ENCODE results near the gene HCAR1. TPM values are rescaled to one million over a fixed set of nuclear protein-coding genes. Genes with fewer than 3 reads are reported as not detected.
"Not testable (repeated sequence)": the region's sequence is repeated elsewhere in the genome, so short reads cannot be mapped to it uniquely, and the experiment has no call there.

Gene HCAR1
- total and polyA plus RNA-seq, 2 experiments from 2014 or later, result not detected

GRCh38 chr12:122702890-122703611 is 27.6 kb downstream of the HCAR1 start, which contains the start of gene HCAR2:
HCAR2 (minus strand) TSS chr12:122703357; CDS start chr12:122703283, 74 bp downstream.
- not testable (repeated sequence) for H3K9me3 ChIP-seq (ENCODE audit: low read depth); H3K4me3 ChIP-seq; H3K4me1 ChIP-seq (ENCODE audit: low read depth); H3K27me3 ChIP-seq; H3K27ac ChIP-seq; H3K36me3 ChIP-seq
- peak in 1 of 2 donors; percentile 41 for DNase-seq (ENCODE audit: low read depth in 1 of 2, low spot score in 1 of 2)

GRCh38 chr12:122701481-122701880 is 29.2 kb downstream of the HCAR1 start:
- H3K27ac ChIP-seq; DNase-seq (ENCODE audit: low read depth in 1 of 2, low spot score in 1 of 2); H3K4me3 ChIP-seq; H3K9me3 ChIP-seq (ENCODE audit: low read depth); H3K4me1 ChIP-seq (ENCODE audit: low read depth); H3K36me3 ChIP-seq; H3K27me3 ChIP-seq: not testable (repeated sequence)

GRCh38 chr12:122700038-122700710 is 30.5 kb downstream of the HCAR1 start:
- not testable (repeated sequence) for H3K4me1 ChIP-seq (ENCODE audit: low read depth); H3K4me3 ChIP-seq; H3K36me3 ChIP-seq; DNase-seq (ENCODE audit: low read depth in 1 of 2, low spot score in 1 of 2); H3K27ac ChIP-seq; H3K9me3 ChIP-seq (ENCODE audit: low read depth); H3K27me3 ChIP-seq

GRCh38 chr12:122696922-122697321 is 33.7 kb downstream of the HCAR1 start:
- not testable (repeated sequence) for H3K4me1 ChIP-seq (ENCODE audit: low read depth); H3K27ac ChIP-seq; H3K27me3 ChIP-seq; H3K9me3 ChIP-seq (ENCODE audit: low read depth); DNase-seq (ENCODE audit: low read depth in 1 of 2, low spot score in 1 of 2); H3K4me3 ChIP-seq; H3K36me3 ChIP-seq

- no peak for TF ChIP-seq CTCF (IDR thresholded peaks at IDR 0.05; ENCODE audit: low read depth, low read length)
- Histone ChIP-seq H3K27me3 (no peaks in the 10 kb centered on the region), H3K4me1 (ENCODE audit: low read depth) (no peaks in the 10 kb centered on the region), H3K36me3 (no peaks in the 10 kb centered on the region), H3K9me3 (ENCODE audit: low read depth) (no peaks in the 10 kb centered on the region), H3K4me3 (no peak overlapping the region), H3K27ac (no peak overlapping the region)
- no peak for DNase-seq (ENCODE audit: low read depth in 1 of 2, low spot score in 1 of 2)
Measured at GRCh38 chr12:122691566-122691965, 39.1 kb downstream of the HCAR1 start.

- Histone ChIP-seq H3K4me1 (ENCODE audit: low read depth) (no peaks in the 10 kb centered on the region), H3K27ac (no peak overlapping the region), H3K36me3 (no peaks in the 10 kb centered on the region), H3K27me3 (no peaks in the 10 kb centered on the region), H3K9me3 (ENCODE audit: low read depth) (no peaks in the 10 kb centered on the region), H3K4me3 (no peak overlapping the region)
- TF ChIP-seq CTCF (IDR thresholded peaks at IDR 0.05; ENCODE audit: low read depth, low read length), result no peak
- no peak for DNase-seq (ENCODE audit: low read depth in 1 of 2, low spot score in 1 of 2)
Measured at GRCh38 chr12:122688291-122688690, 42.4 kb downstream of the HCAR1 start.

- H3K4me3 ChIP-seq, result no peak overlapping the region
- no peaks in the 10 kb centered on the region for H3K27me3 ChIP-seq
- H3K27ac ChIP-seq, result no peak overlapping the region
- no peaks in the 10 kb centered on the region for H3K4me1 ChIP-seq (ENCODE audit: low read depth)
- H3K36me3 ChIP-seq, result no peaks in the 10 kb centered on the region
- DNase-seq (ENCODE audit: low read depth in 1 of 2, low spot score in 1 of 2), result peak in 1 of 2 donors; percentile 53
- no peak for TF ChIP-seq CTCF (IDR thresholded peaks at IDR 0.05; ENCODE audit: low read depth, low read length)
- H3K9me3 ChIP-seq (ENCODE audit: low read depth), result no peaks in the 10 kb centered on the region
Measured at GRCh38 chr12:122687086-122687485, 43.6 kb downstream of the HCAR1 start.

Measured in cardiac muscle cell (in vitro differentiated cells and primary cell).